BLaER1 (cell line): ENCODE measurements around the gene B9D2.
"Not testable (repeated sequence)": the region's sequence is repeated elsewhere in the genome, so short reads cannot be mapped to it uniquely, and the experiment has no call there.

Experiments
- H3K27ac ChIP-seq: shearing (Covaris generic); formaldehyde crosslinking; 2 replicates; pipeline ENCODE4 v1.8.1; 2022
- H3K27me3 ChIP-seq: shearing (Covaris generic); formaldehyde crosslinking; 2 replicates; pipeline ENCODE4 v1.8.1; 2022
- H3K36me3 ChIP-seq: shearing (Covaris generic); formaldehyde crosslinking; 2 replicates; pipeline ENCODE4 v1.8.1; 2022
- H3K4me1 ChIP-seq: shearing (Covaris generic); formaldehyde crosslinking; 2 replicates; pipeline ENCODE4 v1.8.1; 2022
- H3K4me2 ChIP-seq: shearing (Covaris generic); formaldehyde crosslinking; 2 replicates; pipeline ENCODE4 v1.8.1; 2022
- H3K4me3 ChIP-seq: shearing (Covaris generic); formaldehyde crosslinking; 2 replicates; pipeline ENCODE4 v1.8.1; 2022
- H3K9ac ChIP-seq: shearing (Covaris generic); formaldehyde crosslinking; 2 replicates; pipeline ENCODE4 v1.8.1; 2022
- H3K9me3 ChIP-seq: shearing (Covaris generic); formaldehyde crosslinking; 2 replicates; pipeline ENCODE4 v1.8.1; 2022
- H4K20me1 ChIP-seq: shearing (Covaris generic); formaldehyde crosslinking; 2 replicates; pipeline ENCODE4 v1.8.1; 2022
- Cebpa-rat ChIP-seq: shearing (Covaris generic); IDR thresholded peaks from 2 replicates; pipeline ENCODE4 v1.8.1; 2022

B9D2 gene

GRCh38 chr19:41395355-41395754, 31.4 kb upstream of the B9D2 start:
- H3K4me3 ChIP-seq, result peak overlapping the region; percentile 93; the same call in 1 of the 2 replicates
- H3K4me1 ChIP-seq, result peaks cover 44% of the 10 kb centered on the region
- H3K9ac ChIP-seq, result peak overlapping the region; percentile 97

DNA sequence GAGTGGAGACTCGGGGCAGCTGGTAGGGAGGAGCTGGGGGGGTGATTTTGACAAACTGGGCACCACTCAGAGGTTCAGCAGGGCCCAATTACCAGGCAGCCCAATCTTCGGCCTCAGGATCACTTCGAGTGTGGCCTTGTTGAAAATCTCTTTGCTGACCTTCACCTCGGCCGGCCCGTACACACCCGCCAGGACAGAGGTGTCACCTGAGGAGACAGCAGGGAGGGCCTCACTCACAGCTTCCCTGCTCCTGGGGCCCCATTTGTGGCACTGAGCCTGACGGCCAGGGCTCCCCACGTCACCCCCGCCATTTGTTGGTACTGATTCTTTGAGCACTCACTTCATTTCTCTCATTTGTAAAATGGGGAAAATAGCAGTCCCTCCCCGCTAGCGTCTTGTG, 28.8 kb upstream of the B9D2 start:
- no peaks in the 10 kb centered on the region for H3K9me3 ChIP-seq
- peaks cover 25% of the 10 kb centered on the region for H3K4me1 ChIP-seq
- H3K27ac ChIP-seq, result no peak overlapping the region
- peaks cover 68% of the 10 kb centered on the region for H3K36me3 ChIP-seq
- H4K20me1 ChIP-seq, result peaks cover 48% of the 10 kb centered on the region; the same call in 1 of the 2 replicates
- no peak overlapping the region for H3K4me2 ChIP-seq
- no peak overlapping the region for H3K4me3 ChIP-seq
- no peak overlapping the region for H3K9ac ChIP-seq
- TF ChIP-seq Cebpa-rat, result no peak
- no peaks in the 10 kb centered on the region for H3K27me3 ChIP-seq

More at GRCh38 chr19:41395355-41395754, 31.4 kb upstream of the B9D2 start:
- peak overlapping the region; percentile 88 for H3K4me2 ChIP-seq
- TF ChIP-seq Cebpa-rat, result no peak
- peaks cover 38% of the 10 kb centered on the region; the same call in 1 of the 2 replicates for H4K20me1 ChIP-seq
- H3K27me3 ChIP-seq, result no peaks in the 10 kb centered on the region
- peaks cover 42% of the 10 kb centered on the region for H3K36me3 ChIP-seq
- no peaks in the 10 kb centered on the region for H3K9me3 ChIP-seq
- H3K27ac ChIP-seq, result no peak overlapping the region; the same call in 1 of the 2 replicates

- no peak overlapping the region for H3K27ac ChIP-seq
- H3K27me3 ChIP-seq, result no peaks in the 10 kb centered on the region
- H3K36me3 ChIP-seq, result peaks cover 79% of the 10 kb centered on the region
- TF ChIP-seq Cebpa-rat, result no peak
- H3K9ac ChIP-seq, result no peak overlapping the region
- no peak overlapping the region for H3K4me2 ChIP-seq
- H3K9me3 ChIP-seq, result no peaks in the 10 kb centered on the region
- no peak overlapping the region for H3K4me3 ChIP-seq
- peaks cover 25% of the 10 kb centered on the region for H3K4me1 ChIP-seq
- peaks cover 48% of the 10 kb centered on the region; the same call in 1 of the 2 replicates for H4K20me1 ChIP-seq
These were observed 27.7 kb upstream of the B9D2 start for GRCh38 chr19:41391618-41392017.

DNA sequence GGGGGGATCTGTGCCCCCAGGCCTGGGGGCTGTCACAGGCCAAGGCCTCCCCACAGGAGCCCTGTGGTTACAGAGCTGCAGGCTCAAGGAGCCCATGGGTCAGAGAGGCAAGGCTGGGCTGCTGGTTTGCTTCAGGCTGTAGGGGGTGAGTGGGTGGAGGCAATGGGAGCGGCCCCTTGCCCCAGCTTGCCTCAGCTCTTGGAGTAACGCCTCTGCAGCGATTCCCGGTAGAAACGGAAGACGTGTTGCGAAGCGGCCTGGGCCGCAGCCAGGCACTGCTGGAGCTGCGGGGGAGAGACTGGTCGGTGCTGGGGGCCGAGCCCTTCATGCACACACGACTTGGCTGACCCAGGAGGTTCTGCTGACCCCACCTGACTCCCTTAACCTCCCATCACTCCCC, 22.5 kb upstream of the B9D2 start:
- H3K4me1 ChIP-seq, result peaks cover 12% of the 10 kb centered on the region
- no peak overlapping the region for H3K27ac ChIP-seq
- no peak overlapping the region for H3K4me3 ChIP-seq
- peaks cover 13% of the 10 kb centered on the region for H4K20me1 ChIP-seq
- H3K4me2 ChIP-seq, result no peak overlapping the region
- H3K9ac ChIP-seq, result no peak overlapping the region
- H3K9me3 ChIP-seq, result no peaks in the 10 kb centered on the region
- no peaks in the 10 kb centered on the region for H3K27me3 ChIP-seq
- peaks cover 98% of the 10 kb centered on the region for H3K36me3 ChIP-seq
- TF ChIP-seq Cebpa-rat, result no peak

DNA sequence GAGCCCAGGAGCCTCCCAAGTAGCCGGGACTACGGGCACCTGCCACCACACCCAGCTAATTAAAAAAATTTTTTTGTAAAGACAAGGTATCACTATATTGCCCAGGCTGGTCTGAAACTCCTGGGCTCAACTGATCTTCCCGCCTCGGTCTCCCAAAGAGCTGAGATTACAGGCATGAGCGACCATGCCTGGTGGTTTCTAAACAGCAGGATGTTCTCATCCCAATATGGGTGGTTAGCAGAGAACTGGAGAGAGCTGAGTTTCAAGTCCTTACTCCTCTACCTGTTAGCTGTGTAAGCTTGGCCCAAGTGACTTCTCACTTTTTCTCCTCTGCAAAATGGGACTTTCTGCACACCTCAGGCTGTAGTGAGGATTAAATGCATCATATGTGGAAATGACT, 20.4 kb upstream of the B9D2 start:
- no peaks in the 10 kb centered on the region for H3K9me3 ChIP-seq
- peaks cover 90% of the 10 kb centered on the region for H3K36me3 ChIP-seq
- TF ChIP-seq Cebpa-rat, result no peak
- peaks cover 12% of the 10 kb centered on the region for H3K4me1 ChIP-seq
- H3K9ac ChIP-seq, result no peak overlapping the region
- H3K27me3 ChIP-seq, result no peaks in the 10 kb centered on the region
- peaks cover 9% of the 10 kb centered on the region; the same call in 1 of the 2 replicates for H4K20me1 ChIP-seq
- no peak overlapping the region for H3K4me3 ChIP-seq
- H3K4me2 ChIP-seq, result peak overlapping the region; percentile 11; the same call in 1 of the 2 replicates
- no peak overlapping the region for H3K27ac ChIP-seq

DNA sequence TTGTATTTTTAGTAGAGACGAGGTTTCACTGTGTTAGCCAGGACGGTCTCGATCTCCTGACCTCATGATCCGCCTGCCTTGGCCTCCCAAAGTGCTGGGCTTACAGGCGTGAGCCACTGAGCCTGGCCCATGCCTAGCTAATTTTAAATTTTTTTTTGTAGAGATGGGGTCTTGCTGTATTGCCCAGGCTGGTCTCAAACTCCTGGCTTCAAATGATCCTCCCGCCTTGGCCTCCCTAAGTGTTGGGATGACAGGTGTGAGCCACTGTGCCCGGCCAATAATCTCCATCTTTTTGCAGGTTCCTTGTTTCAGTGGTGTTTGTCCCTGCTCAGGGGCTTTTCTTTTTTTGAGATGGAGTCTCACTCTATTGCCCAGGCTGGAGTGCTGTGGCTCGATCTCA, 17.6 kb upstream of the B9D2 start:
- not testable (repeated sequence) for H3K27ac ChIP-seq, H3K4me3 ChIP-seq, H4K20me1 ChIP-seq, H3K4me2 ChIP-seq, H3K9me3 ChIP-seq, H3K27me3 ChIP-seq, H3K9ac ChIP-seq
- peaks cover 62% of the 10 kb centered on the region for H3K36me3 ChIP-seq
- peaks cover 29% of the 10 kb centered on the region for H3K4me1 ChIP-seq

DNA sequence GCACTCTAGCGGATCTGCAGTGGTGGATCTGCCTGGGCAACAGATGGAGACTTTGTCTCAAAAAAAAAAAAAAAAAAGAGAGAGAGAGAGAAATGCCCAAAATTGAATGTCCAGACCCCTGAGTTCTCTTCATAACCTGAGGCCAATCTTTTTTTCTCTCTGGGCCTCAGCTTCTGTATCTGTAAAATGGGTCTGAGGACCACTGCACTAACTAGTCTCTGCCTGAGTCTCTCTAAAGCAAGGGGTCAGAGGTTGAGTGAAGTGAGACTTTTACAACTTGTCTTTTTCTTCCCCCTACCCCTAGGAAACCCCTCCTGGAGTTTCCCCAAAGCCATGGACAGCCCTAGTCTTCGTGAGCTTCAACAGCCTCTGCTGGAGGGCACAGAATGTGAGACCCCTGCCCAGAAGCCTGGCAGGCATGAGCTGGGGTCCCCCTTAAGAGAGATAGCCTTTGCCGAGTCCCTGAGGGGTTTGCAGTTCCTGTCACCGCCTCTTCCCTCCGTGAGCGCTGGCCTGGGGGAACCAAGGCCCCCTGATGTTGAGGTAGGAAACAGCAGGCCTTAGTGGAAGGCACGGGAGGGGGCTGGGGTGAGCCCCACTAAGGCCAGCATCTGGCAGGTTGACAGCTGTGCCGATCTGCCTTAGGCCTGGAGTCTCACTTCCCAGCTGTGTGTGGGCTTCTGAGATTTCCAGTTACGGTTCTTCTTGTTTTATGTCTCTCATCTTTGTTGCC, 14.2 kb upstream of the B9D2 start:
- Histone ChIP-seq H3K4me2 (peak overlapping the region; percentile 67), H4K20me1 (no peaks in the 10 kb centered on the region; the same call in 1 of the 2 replicates), H3K27ac (peak overlapping the region; percentile 70; the same call in 1 of the 2 replicates), H3K36me3 (peaks cover 37% of the 10 kb centered on the region), H3K9me3 (no peaks in the 10 kb centered on the region), H3K4me3 (no peak overlapping the region), H3K9ac (no peak overlapping the region; the same call in 1 of the 2 replicates), H3K27me3 (no peaks in the 10 kb centered on the region; the same call in 1 of the 2 replicates), H3K4me1 (peaks cover 25% of the 10 kb centered on the region)
- no peak for TF ChIP-seq Cebpa-rat

DNA sequence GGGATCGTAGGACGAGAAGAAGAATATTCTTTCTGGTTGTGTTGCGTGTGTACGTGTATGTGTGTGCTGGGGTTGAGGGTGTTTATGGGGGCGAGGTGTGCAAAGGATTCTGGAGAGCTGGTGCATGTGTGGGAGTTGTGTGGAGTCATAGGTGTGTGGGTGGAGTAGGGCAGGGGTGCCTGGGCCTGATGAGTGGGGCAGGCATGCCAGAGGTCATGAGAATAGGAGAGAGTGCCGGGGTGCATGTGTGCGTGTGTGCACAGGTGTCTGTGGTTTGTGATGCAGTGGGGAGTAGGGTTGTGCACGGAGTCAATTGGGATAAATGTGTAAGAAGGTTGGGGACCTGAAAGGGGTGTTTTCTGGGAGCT, 13.0 kb upstream of the B9D2 start:
- no peak overlapping the region for H3K27ac ChIP-seq
- H3K4me3 ChIP-seq, result peak overlapping the region; percentile 61; the same call in 1 of the 2 replicates
- peaks cover 31% of the 10 kb centered on the region for H3K4me1 ChIP-seq
- H3K9ac ChIP-seq, result no peak overlapping the region
- TF ChIP-seq Cebpa-rat, result no peak
- H3K4me2 ChIP-seq, result peak overlapping the region; percentile 63
- no peaks in the 10 kb centered on the region; the same call in 1 of the 2 replicates for H4K20me1 ChIP-seq
- peaks cover 26% of the 10 kb centered on the region; the same call in 1 of the 2 replicates for H3K36me3 ChIP-seq
- H3K27me3 ChIP-seq, result no peaks in the 10 kb centered on the region; the same call in 1 of the 2 replicates
- H3K9me3 ChIP-seq, result no peaks in the 10 kb centered on the region

- no peaks in the 10 kb centered on the region; the same call in 1 of the 2 replicates for H4K20me1 ChIP-seq
- H3K36me3 ChIP-seq, result peaks cover 24% of the 10 kb centered on the region; the same call in 1 of the 2 replicates
- no peaks in the 10 kb centered on the region; the same call in 1 of the 2 replicates for H3K27me3 ChIP-seq
- H3K4me1 ChIP-seq, result peaks cover 32% of the 10 kb centered on the region
- H3K4me2 ChIP-seq, result peak within 1 kb of the TSS; percentile 63
- no peak; the same call in 1 of the 2 replicates for TF ChIP-seq Cebpa-rat
- H3K9me3 ChIP-seq, result no peaks in the 10 kb centered on the region
- H3K27ac ChIP-seq, result no peak within 1 kb of the TSS
- H3K4me3 ChIP-seq, result peak within 1 kb of the TSS; percentile 61
- H3K9ac ChIP-seq, result peak within 1 kb of the TSS; percentile 50
These were observed 12.5 kb upstream of the B9D2 start, which contains the start of gene TMEM91 for GRCh38 chr19:41376241-41376997. Gene TMEM91, plus strand, starts transcription at chr19:41376533. Its CDS starts 1,777 bp downstream, at chr19:41378310.
